H9 (cell line): ENCODE data around the gene CAPN12. TPM values are rescaled to one million over a fixed set of nuclear protein-coding genes. Genes with fewer than 3 reads are reported as not detected.

Source experiments
- DNase-seq: peaks from one replicate; pipeline ENCODE4 v3.0.0-alpha.2; 2017
- H2AFZ ChIP-seq: one replicate; pipeline ENCODE4 v1.6.1; 2013; ENCODE audit warnings: mild to moderate bottlenecking, low read length, control low read depth, moderate library complexity
- H2AK5ac ChIP-seq: 2 replicates; pipeline ENCODE4 v1.6.1; 2013; ENCODE audit warnings: low read length, control low read depth, mixed read lengths; ENCODE audit not compliant: insufficient read length
- H2BK120ac ChIP-seq: one replicate; pipeline ENCODE4 v1.6.1; 2013; ENCODE audit warnings: low read depth, mild to moderate bottlenecking, low read length, control low read depth, inconsistent platforms; ENCODE audit not compliant: poor library complexity, severe bottlenecking
- H2BK12ac ChIP-seq: 2 replicates; pipeline ENCODE4 v1.6.1; 2013; ENCODE audit warnings: low read length, control low read depth, mixed read lengths, low read depth; ENCODE audit not compliant: insufficient read length
- H2BK15ac ChIP-seq: 2 replicates; pipeline ENCODE4 v1.6.1; 2013; ENCODE audit warnings: low read depth, low read length, control low read depth
- H2BK20ac ChIP-seq: one replicate; pipeline ENCODE4 v1.6.1; 2013; ENCODE audit warnings: low read depth, mild to moderate bottlenecking, low read length, control low read depth, inconsistent platforms; ENCODE audit not compliant: poor library complexity, severe bottlenecking
- H2BK5ac ChIP-seq: 2 replicates; pipeline ENCODE4 v1.6.1; 2013; ENCODE audit warnings: low read length, control low read depth, mixed read lengths; ENCODE audit not compliant: insufficient read length
- H3K14ac ChIP-seq: 2 replicates; pipeline ENCODE4 v1.6.1; 2013; ENCODE audit warnings: low read length, control low read depth; ENCODE audit not compliant: insufficient read depth
- H3K18ac ChIP-seq: 2 replicates; pipeline ENCODE4 v1.6.1; 2013; ENCODE audit warnings: low read depth, mild to moderate bottlenecking, mixed read lengths, low read length, control low read depth; ENCODE audit not compliant: insufficient read length
- H3K23ac ChIP-seq: 2 replicates; pipeline ENCODE4 v1.6.1; 2013; ENCODE audit warnings: low read length, control low read depth, mixed read lengths, low read depth; ENCODE audit not compliant: insufficient read length
- H3K23me2 ChIP-seq: 2 replicates; pipeline ENCODE4 v1.6.1; 2013; ENCODE audit warnings: low read depth, mild to moderate bottlenecking, mixed read lengths, low read length, control low read depth; ENCODE audit not compliant: insufficient read length, poor library complexity, severe bottlenecking
- H3K27ac ChIP-seq: 2 replicates; pipeline ENCODE4 v1.5.1; 2013; ENCODE audit warnings: low read length, control low read depth, mixed read lengths, low read depth; ENCODE audit not compliant: insufficient read length
- H3K27me3 ChIP-seq: 2 replicates; pipeline ENCODE4 v1.6.1; 2013; ENCODE audit warnings: low read length, control low read depth, inconsistent platforms; ENCODE audit not compliant: insufficient read depth
- H3K4ac ChIP-seq: 2 replicates; pipeline ENCODE4 v1.6.1; 2013; ENCODE audit warnings: low read depth, mild to moderate bottlenecking, control low read depth, inconsistent platforms, low read length, moderate library complexity
- H3K4me1 ChIP-seq: 2 replicates; pipeline ENCODE4 v1.6.1; 2013; ENCODE audit warnings: low read length, control low read depth, inconsistent platforms; ENCODE audit not compliant: insufficient read depth
- H3K4me2 ChIP-seq: 2 replicates; pipeline ENCODE4 v1.6.1; 2013; ENCODE audit warnings: low read length, control low read depth, mixed read lengths; ENCODE audit not compliant: insufficient read length, insufficient read depth
- H3K56ac ChIP-seq: 2 replicates; pipeline ENCODE4 v1.6.1; 2013; ENCODE audit warnings: low read depth, mild to moderate bottlenecking, mixed read lengths, low read length, control low read depth; ENCODE audit not compliant: insufficient read length
- H3K79me1 ChIP-seq: 2 replicates; pipeline ENCODE4 v1.6.1; 2013; ENCODE audit warnings: low read depth, mild to moderate bottlenecking, moderate library complexity, low read length, control low read depth, inconsistent platforms; ENCODE audit not compliant: insufficient read depth, poor library complexity, severe bottlenecking
- H3K79me2 ChIP-seq: 2 replicates; pipeline ENCODE4 v1.6.1; 2013; ENCODE audit warnings: low read length, control low read depth, inconsistent platforms; ENCODE audit not compliant: insufficient read depth
- H3K9ac ChIP-seq: 2 replicates; pipeline ENCODE4 v1.6.1; 2013; ENCODE audit warnings: low read length, control low read depth, mixed read lengths; ENCODE audit not compliant: insufficient read length; ENCODE audit errors: extremely low read depth
- H3K9me3 ChIP-seq: one replicate; pipeline ENCODE4 v1.6.1; 2013; ENCODE audit warnings: low read depth, low read length, inconsistent platforms; ENCODE audit not compliant: control insufficient read depth
- H3T11ph ChIP-seq: one replicate; pipeline ENCODE4 v1.6.1; 2013; ENCODE audit warnings: mild to moderate bottlenecking, low read length, control low read depth, inconsistent platforms
- H4K20me1 ChIP-seq: one replicate; pipeline ENCODE4 v1.6.1; 2013; ENCODE audit not compliant: control insufficient read depth, insufficient read length, insufficient read depth
- H4K5ac ChIP-seq: 2 replicates; pipeline ENCODE4 v1.6.1; 2013; ENCODE audit warnings: low read depth, mild to moderate bottlenecking, mixed read lengths, low read length, control low read depth; ENCODE audit not compliant: insufficient read length
- H4K8ac ChIP-seq: replicated peaks from 2 replicates; pipeline ENCODE4 v1.6.1; 2013; ENCODE audit warnings: low read length, control low read depth, mixed read lengths, low read depth; ENCODE audit not compliant: insufficient read length
- H4K91ac ChIP-seq: 2 replicates; pipeline ENCODE4 v1.6.1; 2013; ENCODE audit warnings: low read depth, mild to moderate bottlenecking, moderate library complexity, mixed read lengths, low read length, control low read depth; ENCODE audit not compliant: insufficient read length
- H3K27ac Mint-ChIP-seq, 3 experiments: 2 replicates in 2 of 3; 3 replicates in 1 of 3; pipeline ENCODE4 v1.8.0; 2020 to 2021; ENCODE audit warnings: mixed read lengths in 3 of 3, mild to moderate bottlenecking in 1 of 3, moderate library complexity in 1 of 3
- H3K27me3 Mint-ChIP-seq: 2 replicates; pipeline ENCODE4 v1.8.0; 2021; ENCODE audit warnings: low read depth, mild to moderate bottlenecking, moderate library complexity, mixed read lengths
- H3K36me3 Mint-ChIP-seq, 3 experiments: 2 replicates in 2 of 3; 3 replicates in 1 of 3; pipeline ENCODE4 v1.8.0; 2020 to 2021; ENCODE audit warnings: low read depth in 3 of 3, mixed read lengths in 3 of 3; ENCODE audit not compliant: insufficient read depth in 1 of 3
- H3K4me1 Mint-ChIP-seq, 2 experiments: 2 replicates each; pipeline ENCODE4 v1.8.0; 2020; ENCODE audit warnings: mixed read lengths in 2 of 2
- H3K4me3 Mint-ChIP-seq, 2 experiments: 2 replicates in 1 of 2; 3 replicates in 1 of 2; pipeline ENCODE4 v1.8.0; 2020 to 2021; ENCODE audit warnings: mild to moderate bottlenecking in 2 of 2, mixed read lengths in 2 of 2, moderate library complexity in 1 of 2
- H3K9me3 Mint-ChIP-seq, 2 experiments: 2 replicates in 1 of 2; 3 replicates in 1 of 2; pipeline ENCODE4 v1.8.0; 2020; ENCODE audit warnings: mild to moderate bottlenecking in 2 of 2, mixed read lengths in 2 of 2, moderate library complexity in 1 of 2
- CTCF ChIP-seq: fragments of 200-600 bp; sonication (generic); conservative IDR thresholded peaks from 3 replicates; pipeline ENCODE4 v1.8.0; 2021; ENCODE audit warnings: antibody characterized with exemption, mild to moderate bottlenecking
- WGBS: extraction: QIAGEN DNeasy Blood & Tissue Kit; methylation state at CpG from one replicate; pipeline ENCODE4 v1.1.7; 2013; ENCODE audit warnings: missing lambda C conversion rate, low lambda C conversion rate, mixed read lengths; ENCODE audit not compliant: insufficient read length; ENCODE audit errors: extremely low coverage; 5-methylcytosine and 5-hydroxymethylcytosine counted together
- total RNA-seq: library from RNA; stranded (reverse); gene quantifications from 2 replicates; pipeline ENCODE4 v1.2.1, GENCODE V29; 2021

CAPN12 gene
- total RNA-seq, 1 experiment from 2014 or later = 10.5 TPM

- Histone ChIP-seq H3K27ac (no peak overlapping the region), H4K5ac (no peak overlapping the region), H3K56ac (no peak overlapping the region), H4K8ac (no peak overlapping the region), H3K18ac (no peak overlapping the region), H4K91ac (no peak overlapping the region), H3K23me2 (no peaks in the 10 kb centered on the region), H2BK15ac (no peak overlapping the region), H3K9me3 (no peaks in the 10 kb centered on the region), H3K9ac (no peak overlapping the region), H3K4ac (no peak overlapping the region), H3K4me2 (no peak overlapping the region), H3K23ac (no peak overlapping the region), H3K79me1 (no peaks in the 10 kb centered on the region), H2BK5ac (no peak overlapping the region), H3K27me3 (no peaks in the 10 kb centered on the region), H2BK12ac (no peak overlapping the region), H3T11ph (no peak overlapping the region), H4K20me1 (no peaks in the 10 kb centered on the region), H3K79me2 (no peaks in the 10 kb centered on the region), H3K4me1 (no peaks in the 10 kb centered on the region), H2AFZ (no peak overlapping the region), H2AK5ac (no peak overlapping the region), H3K14ac (no peak overlapping the region), H2BK120ac (no peak overlapping the region), H2BK20ac (no peak overlapping the region)
- Mint-ChIP-seq H3K9me3 (no peaks in the 10 kb centered on the region), H3K4me3 (no peak overlapping the region), H3K27ac (no peak overlapping the region), H3K4me1 (peaks cover 0 to 4% of the 10 kb centered on the region in 2 experiments; a peak in 1 of 4 replicates), H3K36me3 (peaks cover 28 to 82% (median 78%) of the 10 kb centered on the region in 3 experiments; a peak in 6 of 7 replicates), H3K27me3 (no peaks in the 10 kb centered on the region)
- DNase-seq = no peak
- no peak for TF ChIP-seq CTCF
- no CpG with 5 or more reads among the region's 15 CpGs for WGBS
Observed at GRCh38 chr19:38720559-38721236, 23.6 kb downstream of the CAPN12 start.
